Fibroblast of the aortic adventitia (primary cell): ENCODE measurements around the gene CRY1. TPM values are rescaled to one million over a fixed set of nuclear protein-coding genes. Genes with fewer than 3 reads are reported as not detected.

Source experiments
- DNase-seq: peaks from one replicate; pipeline ENCODE4 v3.0.0-alpha.2; 2010; ENCODE audit warnings: low read depth
- H3K4me3 ChIP-seq: 2 replicates; pipeline ENCODE4 v1.5.1; 2011; ENCODE audit warnings: low read depth, mild to moderate bottlenecking, control low read depth, low read length, moderate library complexity
- CTCF ChIP-seq: IDR thresholded peaks from 2 replicates; pipeline ENCODE4 v1.5.1; 2011; ENCODE audit warnings: mild to moderate bottlenecking, low read length, control low read depth, inconsistent platforms; ENCODE audit not compliant: insufficient read depth
- total RNA-seq: library from RNA; depleted of rRNA; stranded (reverse); fragments of >200 nt; gene quantifications from 2 replicates; pipeline ENCODE4 v1.2.3, GENCODE V29; 2012; ENCODE audit warnings: low replicate concordance

CRY1 gene
- total RNA-seq, 1 donor, result 19.2 TPM

DNA sequence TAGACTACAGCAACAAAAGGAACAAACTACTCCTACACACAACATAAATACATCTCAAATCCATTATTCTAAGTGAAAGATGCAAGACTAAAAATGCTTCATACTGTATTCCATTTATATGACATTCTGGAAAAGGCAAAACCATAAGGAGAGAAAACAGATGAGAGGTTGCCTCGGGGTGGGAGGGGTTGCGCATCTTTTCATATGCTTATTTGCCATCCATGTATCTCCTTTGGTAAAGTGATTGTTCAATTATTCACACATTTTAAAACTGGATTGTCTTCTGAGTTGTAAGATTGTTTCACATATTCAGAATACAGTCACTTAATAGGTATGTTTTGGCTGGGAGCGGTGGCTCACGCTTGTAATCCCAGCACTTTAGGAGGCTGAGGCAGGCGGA lies 142.8 kb downstream of the CRY1 start:
- H3K4me3 ChIP-seq, result no peak overlapping the region
- no peak for DNase-seq
- no peak for TF ChIP-seq CTCF

GRCh38 chr12:106947461-106947860 lies 145.9 kb downstream of the CRY1 start:
- DNase-seq, result no peak
- no peak overlapping the region for H3K4me3 ChIP-seq
- no peak for TF ChIP-seq CTCF

GRCh38 chr12:106945261-106945851 lies 148.0 kb downstream of the CRY1 start:
- no peak overlapping the region for H3K4me3 ChIP-seq
- TF ChIP-seq CTCF, result no peak
- no peak for DNase-seq

DNA sequence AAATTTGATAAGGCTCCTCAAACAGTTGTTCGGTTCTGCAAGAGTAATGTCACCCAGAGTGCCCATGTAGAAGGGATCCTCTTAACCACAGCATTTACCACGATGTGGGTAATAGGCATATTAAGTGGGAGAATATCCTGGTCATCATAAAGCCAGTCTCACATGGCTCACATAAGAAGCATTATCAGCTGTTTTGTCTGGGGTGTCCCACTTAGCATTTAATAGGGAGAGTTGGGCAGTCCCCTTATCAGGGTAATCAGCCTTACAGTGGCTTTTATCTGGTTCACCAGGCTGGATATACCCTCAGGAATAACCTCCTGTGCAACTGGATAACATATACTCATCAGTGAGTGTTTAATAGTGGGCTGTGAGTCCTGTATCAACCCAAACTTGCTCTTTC lies 150.6 kb downstream of the CRY1 start:
- H3K4me3 ChIP-seq, result no peak overlapping the region
- DNase-seq, result no peak
- no peak for TF ChIP-seq CTCF

GRCh38 chr12:106941481-106942156 lies 151.7 kb downstream of the CRY1 start:
- no peak for TF ChIP-seq CTCF
- no peak for DNase-seq
- H3K4me3 ChIP-seq, result no peak overlapping the region

Other genes starting within 250 kb of the CRY1 start
- gene TMEM263, start 137.6 kb downstream of the CRY1 start, total RNA-seq, result 136 and 138 TPM in 2 replicates
- gene MTERF2, start 106.4 kb downstream of the CRY1 start, total RNA-seq, result 5.2 and 7.4 TPM in 2 replicates